ENCODE results near the gene NFU1.

DNA sequence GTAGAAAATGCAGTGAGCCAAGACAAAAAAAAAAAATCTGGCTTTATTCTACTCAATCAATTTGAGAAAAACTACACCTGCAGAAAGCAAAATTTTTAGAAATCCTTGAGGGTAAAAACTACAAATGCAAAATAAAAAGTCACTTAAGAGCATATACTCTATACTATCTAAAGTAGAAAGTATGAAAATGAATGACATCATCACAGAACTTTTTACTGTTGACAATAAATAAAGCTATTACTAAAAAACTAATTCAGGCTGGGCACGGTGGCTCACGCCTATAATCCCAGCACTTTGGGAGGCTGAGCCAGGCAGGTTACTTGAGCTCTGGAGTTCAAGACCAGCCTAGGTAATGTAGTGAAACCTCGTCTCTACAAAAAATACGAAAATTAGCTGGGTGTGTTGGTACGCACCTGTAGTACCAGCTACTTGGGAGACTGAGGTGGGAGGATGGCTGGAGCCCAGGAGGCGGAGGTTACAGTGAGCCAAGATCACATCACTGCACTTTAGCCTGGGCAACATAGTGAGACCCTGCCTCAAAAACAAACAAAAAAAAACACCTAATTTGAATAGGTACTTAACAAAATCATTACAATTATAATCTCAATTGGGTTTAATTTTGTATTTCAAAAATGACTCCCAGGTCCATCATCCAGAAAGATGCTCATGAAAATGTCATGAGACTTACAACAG is 7.6 kb downstream of the NFU1 start:
- no peak for TF ChIP-seq POLR2AphosphoS5 (IDR thresholded peaks at IDR 0.05)
- TF ChIP-seq, protein P1, sequence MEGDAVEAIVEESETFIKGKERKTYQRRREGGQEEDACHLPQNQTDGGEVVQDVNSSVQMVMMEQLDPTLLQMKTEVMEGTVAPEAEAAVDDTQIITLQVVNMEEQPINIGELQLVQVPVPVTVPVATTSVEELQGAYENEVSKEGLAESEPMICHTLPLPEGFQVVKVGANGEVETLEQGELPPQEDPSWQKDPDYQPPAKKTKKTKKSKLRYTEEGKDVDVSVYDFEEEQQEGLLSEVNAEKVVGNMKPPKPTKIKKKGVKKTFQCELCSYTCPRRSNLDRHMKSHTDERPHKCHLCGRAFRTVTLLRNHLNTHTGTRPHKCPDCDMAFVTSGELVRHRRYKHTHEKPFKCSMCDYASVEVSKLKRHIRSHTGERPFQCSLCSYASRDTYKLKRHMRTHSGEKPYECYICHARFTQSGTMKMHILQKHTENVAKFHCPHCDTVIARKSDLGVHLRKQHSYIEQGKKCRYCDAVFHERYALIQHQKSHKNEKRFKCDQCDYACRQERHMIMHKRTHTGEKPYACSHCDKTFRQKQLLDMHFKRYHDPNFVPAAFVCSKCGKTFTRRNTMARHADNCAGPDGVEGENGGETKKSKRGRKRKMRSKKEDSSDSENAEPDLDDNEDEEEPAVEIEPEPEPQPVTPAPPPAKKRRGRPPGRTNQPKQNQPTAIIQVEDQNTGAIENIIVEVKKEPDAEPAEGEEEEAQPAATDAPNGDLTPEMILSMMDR (IDR thresholded peaks at IDR 0.05), result no peak
